Hepatocyte (in vitro differentiated cells): ENCODE data around the gene PATL1. TPM values are rescaled to one million over a fixed set of nuclear protein-coding genes. Genes with fewer than 3 reads are reported as not detected.
"Not testable (repeated sequence)": the region's sequence is repeated elsewhere in the genome, so short reads cannot be mapped to it uniquely, and the experiment has no call there.

ENCODE experiments used
- DNase-seq: peaks from one replicate; pipeline ENCODE4 v3.0.0-alpha.2; 2016; ENCODE audit warnings: low spot score
- H2AFZ ChIP-seq: fragments of 200-600 bp; sonication (generic); 2 replicates; pipeline ENCODE4 v1.6.0; 2016; ENCODE audit warnings: antibody characterized with exemption, mild to moderate bottlenecking
- H3K27ac ChIP-seq: fragments of 200-600 bp; sonication (generic); 2 replicates; pipeline ENCODE4 v1.5.1; 2016; ENCODE audit warnings: mild to moderate bottlenecking
- H3K27me3 ChIP-seq: fragments of 200-600 bp; sonication (generic); 2 replicates; pipeline ENCODE4 v1.6.1; 2016
- H3K36me3 ChIP-seq: fragments of 200-600 bp; sonication (generic); replicated peaks from 2 replicates; pipeline ENCODE4 v1.5.1; 2016; ENCODE audit warnings: low read depth; ENCODE audit not compliant: insufficient read depth
- H3K4me1 ChIP-seq: fragments of 200-600 bp; sonication (generic); 2 replicates; pipeline ENCODE4 v1.5.1; 2016; ENCODE audit warnings: mild to moderate bottlenecking, moderate library complexity; ENCODE audit not compliant: insufficient read depth
- H3K4me2 ChIP-seq: fragments of 200-600 bp; sonication (generic); 2 replicates; pipeline ENCODE4 v1.6.0; 2016
- H3K4me3 ChIP-seq: fragments of 200-600 bp; sonication (generic); 2 replicates; pipeline ENCODE4 v1.5.1; 2016; ENCODE audit warnings: mild to moderate bottlenecking
- H3K79me2 ChIP-seq: fragments of 200-600 bp; sonication (generic); 2 replicates; pipeline ENCODE4 v1.6.0; 2017; ENCODE audit warnings: mild to moderate bottlenecking
- H3K9me2 ChIP-seq: fragments of 200-600 bp; sonication (generic); replicated peaks from 2 replicates; pipeline ENCODE4 v1.6.0; 2017; ENCODE audit warnings: mild to moderate bottlenecking; ENCODE audit not compliant: insufficient read depth
- H3K9me3 ChIP-seq: fragments of 200-600 bp; sonication (generic); 2 replicates; pipeline ENCODE4 v1.5.1; 2016; ENCODE audit warnings: low read depth, mild to moderate bottlenecking
- H4K20me1 ChIP-seq: fragments of 200-600 bp; sonication (generic); 2 replicates; pipeline ENCODE4 v1.6.0; 2016; ENCODE audit warnings: mild to moderate bottlenecking; ENCODE audit not compliant: insufficient read depth, poor library complexity, severe bottlenecking
- CTCF ChIP-seq: fragments of 200-600 bp; sonication (generic); IDR thresholded peaks from 2 replicates; pipeline ENCODE4 v1.5.1; 2016; ENCODE audit warnings: antibody characterized with exemption, mild to moderate bottlenecking; ENCODE audit not compliant: poor library complexity
- EZH2 ChIP-seq: fragments of 200-600 bp; sonication (generic); IDR thresholded peaks from 2 replicates; pipeline ENCODE4 v1.6.1; 2016; ENCODE audit warnings: antibody characterized with exemption, mild to moderate bottlenecking, borderline replicate concordance
- EZH2phosphoT487 ChIP-seq: fragments of 200-600 bp; sonication (generic); IDR thresholded peaks from one replicate; pipeline ENCODE4 v1.6.1; 2018; ENCODE audit warnings: antibody characterized with exemption, mild to moderate bottlenecking, low read depth, moderate library complexity; ENCODE audit not compliant: unreplicated experiment, severe bottlenecking
- WGBS: methylation state at CpG from one replicate; pipeline ENCODE4 v1.1.6; 2016; ENCODE audit warnings: low lambda C conversion rate; ENCODE audit errors: missing lambda C conversion rate; 5-methylcytosine and 5-hydroxymethylcytosine counted together
- polyA plus RNA-seq: library from polyadenylated mRNA; unstranded; fragments of >200 nt; fragmentation: Nextera tagmentation; extraction: Ambion mirVana; gene quantifications from 2 replicates; pipeline ENCODE4 v1.2.1, GENCODE V29; 2016
- total RNA-seq: library from RNA; depleted of rRNA; stranded (reverse); fragments of >200 nt; gene quantifications from 2 replicates; pipeline ENCODE4 v1.2.3, GENCODE V29; 2014

PATL1 gene
- total and polyA plus RNA-seq, 2 experiments from 2014 or later, result 19.9 to 21.6 TPM

DNA sequence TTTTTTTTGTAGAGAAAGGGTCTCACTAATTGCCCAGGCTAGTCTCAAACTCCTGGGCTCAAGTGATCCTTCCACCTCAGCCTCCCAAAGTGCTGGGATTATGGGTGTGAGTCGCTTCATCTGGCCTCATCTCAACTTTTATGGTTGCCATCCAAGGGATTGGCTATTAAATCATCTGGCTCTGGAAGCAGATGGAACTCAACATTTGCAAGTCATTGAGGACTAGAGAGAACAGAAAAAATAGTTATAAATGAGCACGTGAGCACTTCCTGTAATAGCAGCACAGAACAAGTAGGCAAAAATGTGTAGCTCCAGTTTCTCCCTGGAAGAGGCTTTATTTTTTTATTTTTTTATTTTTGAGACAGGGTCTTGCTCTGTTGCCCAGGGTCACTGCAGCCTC, 22.3 kb upstream of the PATL1 start:
- Histone ChIP-seq H2AFZ (no peak overlapping the region), H3K9me2 (no peaks in the 10 kb centered on the region), H4K20me1 (no peaks in the 10 kb centered on the region), H3K4me1 (no peaks in the 10 kb centered on the region), H3K27ac (no peak overlapping the region), H3K79me2 (no peaks in the 10 kb centered on the region), H3K27me3 (no peaks in the 10 kb centered on the region), H3K4me2 (no peak overlapping the region), H3K4me3 (no peak overlapping the region), H3K36me3 (no peaks in the 10 kb centered on the region), H3K9me3 (peaks cover 6% of the 10 kb centered on the region)
- no peak for DNase-seq
- WGBS, result 74% methylated on average over 2 of the region's 2 CpGs
- no peak for TF ChIP-seq EZH2phosphoT487

DNA sequence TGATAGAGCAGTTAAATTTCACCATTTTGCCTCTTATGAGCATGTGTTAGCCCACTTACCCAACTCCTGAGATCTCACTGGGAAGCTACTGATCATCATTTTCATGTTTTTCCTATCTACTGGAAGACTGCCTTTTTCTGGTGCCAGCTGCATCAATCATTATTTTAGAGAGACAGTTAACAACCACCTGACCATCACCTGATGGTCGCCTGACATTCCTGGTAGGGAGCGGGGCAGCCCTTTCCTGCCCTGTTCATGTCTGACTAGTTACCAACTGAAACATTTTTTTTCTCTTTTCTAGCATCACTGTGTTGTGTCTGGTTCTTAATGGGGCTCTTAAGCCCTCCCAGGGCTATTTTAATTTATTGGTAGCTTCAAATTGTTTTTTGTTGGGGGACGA, 20.2 kb upstream of the PATL1 start:
- TF ChIP-seq EZH2phosphoT487 (no peak), EZH2 (no peak), CTCF (no peak)
- H3K4me1 ChIP-seq, result no peaks in the 10 kb centered on the region
- H3K9me2 ChIP-seq, result no peaks in the 10 kb centered on the region
- peaks cover 6% of the 10 kb centered on the region for H3K9me3 ChIP-seq
- H3K36me3 ChIP-seq, result no peaks in the 10 kb centered on the region
- no peak overlapping the region for H3K4me2 ChIP-seq
- WGBS, result 83% methylated on average over 3 of the region's 3 CpGs
- no peak overlapping the region for H3K4me3 ChIP-seq
- no peaks in the 10 kb centered on the region for H4K20me1 ChIP-seq
- no peak overlapping the region for H2AFZ ChIP-seq
- H3K27me3 ChIP-seq, result no peaks in the 10 kb centered on the region
- no peak for DNase-seq
- peak overlapping the region; percentile 37 for H3K27ac ChIP-seq
- H3K79me2 ChIP-seq, result no peaks in the 10 kb centered on the region

DNA sequence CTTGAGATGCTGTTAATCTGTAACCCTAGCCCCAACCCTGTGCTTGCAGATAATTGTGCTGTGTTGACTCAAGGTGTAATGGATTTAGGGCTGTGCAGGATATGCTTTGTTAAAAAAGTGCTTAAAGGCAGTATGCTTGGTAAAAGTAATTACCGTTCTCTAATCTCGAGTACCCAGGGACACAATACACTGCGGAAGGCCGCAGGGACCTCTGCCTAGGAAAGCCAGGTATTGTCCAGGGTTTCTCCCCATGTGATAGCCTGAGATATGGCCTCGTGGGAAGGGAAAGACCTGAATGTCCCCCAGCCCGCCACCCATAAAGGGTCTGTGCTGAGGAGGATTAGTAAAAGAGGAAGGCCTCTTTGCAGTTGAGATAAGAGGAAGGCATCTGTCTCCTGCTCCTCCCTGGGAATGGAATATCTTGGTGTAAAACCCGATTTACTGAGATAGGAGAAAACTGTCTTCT, 12.5 kb upstream of the PATL1 start:
- not testable (repeated sequence) for H4K20me1 ChIP-seq, H3K79me2 ChIP-seq, H3K9me2 ChIP-seq, H3K4me3 ChIP-seq, H3K9me3 ChIP-seq, H3K36me3 ChIP-seq, H3K27me3 ChIP-seq
- H3K4me2 ChIP-seq, result peak overlapping the region; percentile 62
- peak; percentile 35 for DNase-seq
- WGBS, result 25% methylated on average over 7 of the region's 7 CpGs
- peak overlapping the region; percentile 71 for H3K27ac ChIP-seq
- peaks cover 23% of the 10 kb centered on the region for H3K4me1 ChIP-seq
- H2AFZ ChIP-seq, result peak overlapping the region; percentile 14

DNA sequence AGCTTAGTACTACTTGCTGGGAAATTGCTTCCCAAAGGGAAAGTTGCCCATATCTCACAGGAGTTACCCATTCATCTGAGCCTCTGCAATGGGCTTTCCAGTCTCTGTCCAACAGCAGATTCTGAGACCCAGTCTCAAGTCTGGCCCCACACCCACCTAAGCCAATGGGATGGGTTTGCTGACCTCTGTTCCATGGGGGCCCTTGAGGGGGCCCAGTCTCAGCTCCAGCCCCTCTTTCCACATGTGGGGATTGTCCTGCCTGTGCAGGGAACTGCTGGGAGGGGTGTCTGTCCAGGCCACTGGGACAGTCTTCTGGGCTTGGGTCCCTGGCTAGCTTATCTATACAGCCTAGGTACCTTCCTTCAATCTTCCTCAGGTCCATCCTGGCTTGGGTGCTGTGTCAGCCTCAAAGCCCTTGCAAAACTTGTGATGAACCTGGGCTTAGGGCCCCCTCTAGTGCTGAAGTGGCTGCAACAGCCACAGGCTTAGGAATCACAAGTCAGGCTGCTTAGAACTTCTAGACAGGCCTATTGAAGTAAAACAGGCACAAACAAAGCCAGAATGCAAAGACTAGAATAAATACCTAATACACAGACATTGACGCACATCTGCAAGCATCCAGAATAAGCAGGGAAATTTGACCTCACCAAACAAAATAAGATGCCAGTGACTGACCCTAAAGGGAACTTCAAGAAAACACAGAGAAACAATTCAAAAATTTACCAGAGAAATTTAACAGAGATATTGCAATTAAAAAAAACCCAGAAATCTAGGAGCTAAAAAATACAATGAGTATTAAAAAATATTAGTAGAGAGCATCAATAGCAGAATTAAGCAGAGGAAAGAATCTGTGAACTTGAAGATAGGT, 11.7 kb upstream of the PATL1 start:
- H3K79me2 ChIP-seq, result no peaks in the 10 kb centered on the region
- no peaks in the 10 kb centered on the region for H3K36me3 ChIP-seq
- peaks cover 27% of the 10 kb centered on the region for H3K4me1 ChIP-seq
- 18% methylated on average over 1 of the region's 1 CpG for WGBS
- H3K4me2 ChIP-seq, result peak overlapping the region; percentile 62
- H2AFZ ChIP-seq, result no peak overlapping the region
- no peak overlapping the region for H3K4me3 ChIP-seq
- no peaks in the 10 kb centered on the region for H3K9me2 ChIP-seq
- no peaks in the 10 kb centered on the region for H3K9me3 ChIP-seq
- DNase-seq, result peak; percentile 88
- peak overlapping the region; percentile 71 for H3K27ac ChIP-seq
- no peaks in the 10 kb centered on the region for H3K27me3 ChIP-seq
- TF ChIP-seq CTCF (peak; percentile 90), EZH2 (no peak), EZH2phosphoT487 (no peak)
- H4K20me1 ChIP-seq, result no peaks in the 10 kb centered on the region
